ENCODE results near the gene BBS10. TPM values are rescaled to one million over a fixed set of nuclear protein-coding genes. Genes with fewer than 3 reads are reported as not detected.

Gene BBS10
- total RNA-seq, 1 donor from 2014 or later, result 11.4 TPM

GRCh38 chr12:76313299-76313698 is 34.9 kb downstream of the BBS10 start:
- no peak overlapping the region for H3K27ac Mint-ChIP-seq (ENCODE audit: unreplicated experiment)
- H3K4me3 Mint-ChIP-seq, result no peak overlapping the region
- H3K27me3 Mint-ChIP-seq (ENCODE audit: low read depth), result peaks cover 4% of the 10 kb centered on the region
- TF ChIP-seq, protein P1, sequence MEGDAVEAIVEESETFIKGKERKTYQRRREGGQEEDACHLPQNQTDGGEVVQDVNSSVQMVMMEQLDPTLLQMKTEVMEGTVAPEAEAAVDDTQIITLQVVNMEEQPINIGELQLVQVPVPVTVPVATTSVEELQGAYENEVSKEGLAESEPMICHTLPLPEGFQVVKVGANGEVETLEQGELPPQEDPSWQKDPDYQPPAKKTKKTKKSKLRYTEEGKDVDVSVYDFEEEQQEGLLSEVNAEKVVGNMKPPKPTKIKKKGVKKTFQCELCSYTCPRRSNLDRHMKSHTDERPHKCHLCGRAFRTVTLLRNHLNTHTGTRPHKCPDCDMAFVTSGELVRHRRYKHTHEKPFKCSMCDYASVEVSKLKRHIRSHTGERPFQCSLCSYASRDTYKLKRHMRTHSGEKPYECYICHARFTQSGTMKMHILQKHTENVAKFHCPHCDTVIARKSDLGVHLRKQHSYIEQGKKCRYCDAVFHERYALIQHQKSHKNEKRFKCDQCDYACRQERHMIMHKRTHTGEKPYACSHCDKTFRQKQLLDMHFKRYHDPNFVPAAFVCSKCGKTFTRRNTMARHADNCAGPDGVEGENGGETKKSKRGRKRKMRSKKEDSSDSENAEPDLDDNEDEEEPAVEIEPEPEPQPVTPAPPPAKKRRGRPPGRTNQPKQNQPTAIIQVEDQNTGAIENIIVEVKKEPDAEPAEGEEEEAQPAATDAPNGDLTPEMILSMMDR (conservative IDR thresholded peaks at IDR 0.05), result no peak
- DNase-seq (ENCODE audit: low read depth, low spot score), result no peak
- H3K36me3 Mint-ChIP-seq (ENCODE audit: low read depth), result no peaks in the 10 kb centered on the region
- H3K9me3 Mint-ChIP-seq, result no peaks in the 10 kb centered on the region
- H3K4me1 Mint-ChIP-seq, result peaks cover 9% of the 10 kb centered on the region

- H3K27me3 Mint-ChIP-seq (ENCODE audit: low read depth), result peaks cover 4% of the 10 kb centered on the region
- TF ChIP-seq, protein P1 (conservative IDR thresholded peaks at IDR 0.05), result no peak
- no peaks in the 10 kb centered on the region for H3K9me3 Mint-ChIP-seq
- H3K4me3 Mint-ChIP-seq, result peak overlapping the region; percentile 20
- H3K27ac Mint-ChIP-seq (ENCODE audit: unreplicated experiment), result peak overlapping the region; percentile 2
- H3K36me3 Mint-ChIP-seq (ENCODE audit: low read depth), result no peaks in the 10 kb centered on the region
- H3K4me1 Mint-ChIP-seq, result peaks cover 9% of the 10 kb centered on the region
- no peak for DNase-seq (ENCODE audit: low read depth, low spot score)
These were observed 35.9 kb downstream of the BBS10 start for GRCh38 chr12:76312315-76312714.

DNA sequence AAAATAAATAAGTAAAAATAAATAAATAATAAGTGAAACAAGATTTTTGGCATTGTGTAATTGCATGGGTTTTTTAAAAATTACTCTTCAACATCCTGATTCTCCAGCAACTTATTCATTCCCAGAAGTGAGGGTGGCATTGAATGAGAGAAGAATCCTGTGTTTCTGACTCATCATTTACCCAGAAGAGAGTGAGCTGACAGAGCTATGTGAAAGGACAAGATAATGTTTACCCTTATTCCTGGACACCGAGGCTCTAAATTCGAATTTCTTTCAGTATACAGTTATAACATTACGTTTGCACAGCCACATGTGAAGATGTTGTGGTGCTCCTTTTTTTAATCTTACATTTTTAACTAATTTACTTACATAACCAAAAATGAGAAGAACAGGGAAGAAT is 36.4 kb downstream of the BBS10 start:
- Mint-ChIP-seq H3K27ac (ENCODE audit: unreplicated experiment) (no peak overlapping the region), H3K4me1 (peaks cover 9% of the 10 kb centered on the region), H3K4me3 (no peak overlapping the region), H3K36me3 (ENCODE audit: low read depth) (no peaks in the 10 kb centered on the region), H3K9me3 (no peaks in the 10 kb centered on the region), H3K27me3 (ENCODE audit: low read depth) (peaks cover 4% of the 10 kb centered on the region)
- TF ChIP-seq, protein P1 (conservative IDR thresholded peaks at IDR 0.05), result no peak
- DNase-seq (ENCODE audit: low read depth, low spot score), result no peak

DNA sequence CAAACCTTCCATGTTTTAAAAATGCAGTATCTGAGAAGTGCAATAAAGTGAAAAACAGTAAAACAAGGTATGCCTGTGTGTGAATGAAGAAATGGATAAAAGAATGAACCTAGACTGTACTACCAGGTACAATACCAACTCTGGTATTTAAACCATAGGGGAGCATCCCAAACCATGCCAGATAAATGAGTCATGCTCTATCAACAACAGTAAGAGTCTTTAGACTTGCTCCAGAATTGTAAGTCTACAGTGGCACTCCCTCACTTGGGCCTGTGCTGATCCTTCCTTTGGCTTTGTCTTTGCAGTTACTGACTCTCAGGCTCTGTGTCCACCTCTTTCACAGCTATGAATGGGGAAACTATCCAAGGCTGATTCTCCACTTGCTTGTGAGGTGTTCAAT is 38.1 kb downstream of the BBS10 start:
- peaks cover 15% of the 10 kb centered on the region for H3K4me1 Mint-ChIP-seq
- H3K4me3 Mint-ChIP-seq, result no peak overlapping the region
- H3K36me3 Mint-ChIP-seq (ENCODE audit: low read depth), result no peaks in the 10 kb centered on the region
- H3K27ac Mint-ChIP-seq (ENCODE audit: unreplicated experiment), result no peak overlapping the region
- H3K27me3 Mint-ChIP-seq (ENCODE audit: low read depth), result no peaks in the 10 kb centered on the region
- DNase-seq (ENCODE audit: low read depth, low spot score), result no peak
- H3K9me3 Mint-ChIP-seq, result no peaks in the 10 kb centered on the region
- TF ChIP-seq, protein P1 (conservative IDR thresholded peaks at IDR 0.05), result no peak

DNA sequence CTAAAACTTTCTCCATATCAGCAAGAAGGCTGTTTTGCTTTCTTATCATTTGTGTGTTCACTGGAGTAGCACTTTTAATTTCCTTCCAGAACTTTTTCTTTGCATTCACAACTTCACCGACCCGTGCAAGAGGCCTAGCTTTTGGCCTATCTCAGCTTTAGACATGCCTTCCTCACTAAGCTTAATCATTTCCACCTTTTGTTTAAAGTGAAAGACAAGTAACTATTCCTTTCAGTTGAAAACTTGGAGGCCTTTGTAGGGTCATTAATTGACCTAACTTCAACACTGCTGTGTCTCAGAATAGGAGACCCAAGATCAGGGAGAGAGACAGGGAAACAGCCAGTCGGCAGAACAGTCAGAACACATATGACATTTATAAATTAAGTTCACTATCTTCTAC is 39.3 kb downstream of the BBS10 start:
- Mint-ChIP-seq H3K27ac (ENCODE audit: unreplicated experiment) (no peak overlapping the region), H3K36me3 (ENCODE audit: low read depth) (no peaks in the 10 kb centered on the region), H3K4me3 (no peak overlapping the region), H3K4me1 (peaks cover 15% of the 10 kb centered on the region), H3K27me3 (ENCODE audit: low read depth) (no peaks in the 10 kb centered on the region), H3K9me3 (no peaks in the 10 kb centered on the region)
- no peak for DNase-seq (ENCODE audit: low read depth, low spot score)
- TF ChIP-seq, protein P1 (conservative IDR thresholded peaks at IDR 0.05), result no peak

- Mint-ChIP-seq H3K9me3 (no peaks in the 10 kb centered on the region), H3K4me1 (peaks cover 10% of the 10 kb centered on the region), H3K36me3 (ENCODE audit: low read depth) (no peaks in the 10 kb centered on the region), H3K4me3 (no peak overlapping the region), H3K27ac (ENCODE audit: unreplicated experiment) (no peak overlapping the region), H3K27me3 (ENCODE audit: low read depth) (no peaks in the 10 kb centered on the region)
- TF ChIP-seq, protein P1 (conservative IDR thresholded peaks at IDR 0.05), result no peak
- no peak for DNase-seq (ENCODE audit: low read depth, low spot score)
These were observed 41.1 kb downstream of the BBS10 start for GRCh38 chr12:76307083-76307482.

All from neural crest cell (in vitro differentiated cells).